Activated CD8-positive, alpha-beta memory T cell treated with anti-CD3 and anti-CD28 coated beads, Interleukin-2, amount 50 U/mL, for 24 hours (primary cell): Measurements from ENCODE around the gene FRY.

ENCODE experiments used
- DNase-seq: peaks from one replicate; pipeline ENCODE4 v3.0.0-alpha.2; 2020; ENCODE audit errors: extremely low read depth

FRY gene

GRCh38 chr13:32174366-32174765 lies 142.8 kb downstream of the FRY start:
- DNase-seq = no peak

GRCh38 chr13:32175307-32175706 lies 143.7 kb downstream of the FRY start:
- DNase-seq = no peak

- DNase-seq = no peak
Observed at GRCh38 chr13:32175943-32176342, 144.4 kb downstream of the FRY start.

GRCh38 chr13:32176696-32177095 lies 145.1 kb downstream of the FRY start:
- DNase-seq = no peak

- no peak for DNase-seq
Observed at GRCh38 chr13:32178763-32179162, 147.2 kb downstream of the FRY start.

- DNase-seq = no peak
Observed at GRCh38 chr13:32179708-32180107, 148.1 kb downstream of the FRY start.

GRCh38 chr13:32187651-32188050 lies 156.1 kb downstream of the FRY start:
- DNase-seq = no peak

GRCh38 chr13:32191452-32191998 lies 160.0 kb downstream of the FRY start:
- no peak for DNase-seq

- no peak for DNase-seq
Observed at GRCh38 chr13:32195713-32196112, 164.1 kb downstream of the FRY start.

- no peak for DNase-seq
Observed at GRCh38 chr13:32199168-32199567, 167.6 kb downstream of the FRY start.

- DNase-seq = no peak
Observed at GRCh38 chr13:32200741-32201140, 169.2 kb downstream of the FRY start.

GRCh38 chr13:32201809-32202208 lies 170.2 kb downstream of the FRY start:
- DNase-seq = no peak

GRCh38 chr13:32202268-32202667 lies 170.7 kb downstream of the FRY start:
- DNase-seq = no peak

- no peak for DNase-seq
Observed at GRCh38 chr13:32203221-32203620, 171.6 kb downstream of the FRY start.

- no peak for DNase-seq
Observed at GRCh38 chr13:32203736-32204135, 172.2 kb downstream of the FRY start.

- DNase-seq = no peak
Observed at GRCh38 chr13:32205431-32206096, 174.0 kb downstream of the FRY start.

GRCh38 chr13:32206097-32206740 lies 174.6 kb downstream of the FRY start:
- no peak for DNase-seq

- DNase-seq = no peak
Observed at GRCh38 chr13:32208860-32209259, 177.3 kb downstream of the FRY start.

GRCh38 chr13:32209652-32210051 lies 178.1 kb downstream of the FRY start:
- DNase-seq = no peak

- DNase-seq = no peak
Observed at GRCh38 chr13:32210101-32210500, 178.5 kb downstream of the FRY start.

- DNase-seq = no peak
Observed at GRCh38 chr13:32211813-32212212, 180.2 kb downstream of the FRY start.

GRCh38 chr13:32212421-32212820 lies 180.8 kb downstream of the FRY start:
- no peak for DNase-seq

GRCh38 chr13:32213626-32214025 lies 182.1 kb downstream of the FRY start:
- no peak for DNase-seq
